Thyroid gland (tissue), 4 donors: Measurements from ENCODE around the gene C13orf46. TPM values are rescaled to one million over a fixed set of nuclear protein-coding genes. Genes with fewer than 3 reads are reported as not detected.
A peak's percentile ranks its signal among the peaks of the same experiment; 100 is the strongest.

Source experiments
- DNase-seq, 2 donors: peaks; one replicate each; pipeline ENCODE4 v3.0.0-alpha.2; 2019
- H3K27ac ChIP-seq, 3 donors: fragments of 200-600 bp; sonication (generic); 1 replicate in 2 of 3; 2 replicates in 1 of 3; pipeline ENCODE4 v1.5.1; 2016 to 2019; ENCODE audit warnings: mild to moderate bottlenecking in 1 of 3, moderate library complexity in 1 of 3
- H3K27me3 ChIP-seq: fragments of 200-600 bp; sonication (generic); one replicate; pipeline ENCODE4 v1.5.1; 2019
- H3K36me3 ChIP-seq, 2 donors: fragments of 200-600 bp; sonication (generic); one replicate each; pipeline ENCODE4 v1.5.1; 2016 to 2019
- H3K4me1 ChIP-seq, 2 donors: fragments of 200-600 bp; sonication (generic); one replicate each; pipeline ENCODE4 v1.5.1; 2017 to 2019
- H3K4me3 ChIP-seq, 3 donors: fragments of 200-600 bp; sonication (generic); replicated peaks in 1 of 3; 1 replicate in 2 of 3; 2 replicates in 1 of 3; pipeline ENCODE4 v1.5.1; 2016; ENCODE audit warnings: mild to moderate bottlenecking in 1 of 3
- H3K9me3 ChIP-seq: fragments of 200-600 bp; sonication (generic); one replicate; pipeline ENCODE4 v1.5.1; 2017
- CTCF ChIP-seq, 6 experiments: fragments of 200-600 bp in 3 of 6; fragments of 450-650 bp in 3 of 6; sonication (generic) in 3 of 6; IDR thresholded peaks; one replicate each; pipeline ENCODE4 v1.5.1; 2016 to 2019; ENCODE audit warnings: antibody characterized with exemption in 6 of 6, mild to moderate bottlenecking in 2 of 6, inconsistent platforms in 1 of 6, moderate library complexity in 1 of 6
- POLR2A ChIP-seq, 2 donors: fragments of 450-650 bp; IDR thresholded peaks; one replicate each; pipeline ENCODE4 v1.6.1; 2017; ENCODE audit warnings: antibody characterized with exemption in 2 of 2, mild to moderate bottlenecking in 2 of 2, moderate library complexity in 1 of 2
- WGBS, 2 donors: methylation state at CpG; one replicate each; pipeline ENCODE4 v1.1.5; 2017; 5-methylcytosine and 5-hydroxymethylcytosine counted together
- intact Hi-C: fragments of 100-400 bp; cut with DNase I; formaldehyde crosslinking; loops from one replicate; pipeline ENCODE4 v1.15.1; 2023
- total RNA-seq, 4 donors: library from RNA; depleted of rRNA; stranded (reverse); fragments of >200 nt; gene quantifications; one replicate each; pipeline ENCODE4 v1.2.3, GENCODE V29; 2016

Gene C13orf46
- total RNA-seq, 4 donors from 2014 or later = 0.67 to 9.4 (median 4.3) TPM

- DNase-seq = no peak
- no peaks in the 10 kb centered on the region for H3K9me3 ChIP-seq
- intact Hi-C loops = no loop called here
- TF ChIP-seq CTCF (IDR thresholded peaks at IDR 0.05) (no peak), POLR2A (IDR thresholded peaks at IDR 0.05) (no peak)
- peaks cover 4 to 7% of the 10 kb centered on the region in 2 donors for H3K4me1 ChIP-seq
- no peaks in the 10 kb centered on the region for H3K27me3 ChIP-seq
- WGBS, 2 donors = 76 to 80% methylated on average over 17 of the region's 17 CpGs
- H3K4me3 ChIP-seq = no peak overlapping the region
- H3K27ac ChIP-seq = no peak overlapping the region
- H3K36me3 ChIP-seq = no peaks in the 10 kb centered on the region
These were observed 66.0 kb downstream of the C13orf46 start for GRCh38 chr13:113907635-113908617.

- Histone ChIP-seq H3K4me3 (no peak overlapping the region), H3K27ac (peak overlapping the region; percentile 3 to 27 (median 10)), H3K4me1 (peaks cover 4 to 7% of the 10 kb centered on the region in 2 donors), H3K36me3 (no peaks in the 10 kb centered on the region), H3K9me3 (no peaks in the 10 kb centered on the region), H3K27me3 (no peaks in the 10 kb centered on the region)
- intact Hi-C loops = no loop called here
- DNase-seq = peak; percentile 86 to 92
- no peak for TF ChIP-seq POLR2A (IDR thresholded peaks at IDR 0.05)
- TF ChIP-seq CTCF (IDR thresholded peaks at IDR 0.05) = no peak
- WGBS, 2 donors = 38 to 52% methylated on average over 4 of the region's 4 CpGs
These were observed 67.3 kb downstream of the C13orf46 start for GRCh38 chr13:113906571-113906970.

GRCh38 chr13:113905942-113906341 lies 67.9 kb downstream of the C13orf46 start:
- H3K36me3 ChIP-seq = no peaks in the 10 kb centered on the region
- TF ChIP-seq CTCF (IDR thresholded peaks at IDR 0.05) = no peak
- no peak for TF ChIP-seq POLR2A (IDR thresholded peaks at IDR 0.05)
- H3K9me3 ChIP-seq = no peaks in the 10 kb centered on the region
- no peak overlapping the region for H3K4me3 ChIP-seq
- peaks cover 4 to 7% of the 10 kb centered on the region in 2 donors for H3K4me1 ChIP-seq
- peak overlapping the region in 1 of 3 donors; percentile 10 for H3K27ac ChIP-seq
- no peaks in the 10 kb centered on the region for H3K27me3 ChIP-seq
- intact Hi-C loops = no loop called here
- no peak for DNase-seq
- 90 to 94% methylated on average over 8 of the region's 8 CpGs for WGBS, 2 donors

GRCh38 chr13:113905018-113905417 lies 68.9 kb downstream of the C13orf46 start:
- H3K36me3 ChIP-seq = no peaks in the 10 kb centered on the region
- intact Hi-C loops = no loop called here
- H3K9me3 ChIP-seq = no peaks in the 10 kb centered on the region
- H3K4me3 ChIP-seq = no peak overlapping the region
- 90 to 92% methylated on average over 9 of the region's 9 CpGs for WGBS, 2 donors
- H3K4me1 ChIP-seq = peaks cover 4 to 7% of the 10 kb centered on the region in 2 donors
- no peak overlapping the region for H3K27ac ChIP-seq
- TF ChIP-seq POLR2A (IDR thresholded peaks at IDR 0.05) = no peak
- no peak for TF ChIP-seq CTCF (IDR thresholded peaks at IDR 0.05)
- no peak for DNase-seq
- H3K27me3 ChIP-seq = no peaks in the 10 kb centered on the region

- no peaks in the 10 kb centered on the region for H3K9me3 ChIP-seq
- no peak overlapping the region for H3K4me3 ChIP-seq
- DNase-seq = peak in 1 of 2 donors; percentile 21
- no peak overlapping the region for H3K27ac ChIP-seq
- no peaks in the 10 kb centered on the region for H3K27me3 ChIP-seq
- H3K4me1 ChIP-seq = peaks cover 4 to 7% of the 10 kb centered on the region in 2 donors
- TF ChIP-seq CTCF (IDR thresholded peaks at IDR 0.05) = peak in 4 of 6 experiments; percentile 24 to 41 (median 36)
- TF ChIP-seq POLR2A (IDR thresholded peaks at IDR 0.05) = no peak
- H3K36me3 ChIP-seq = no peaks in the 10 kb centered on the region
- WGBS, 2 donors = 74 to 80% methylated on average over 8 of the region's 8 CpGs
- intact Hi-C loops = no loop called here
These were observed 69.5 kb downstream of the C13orf46 start for GRCh38 chr13:113904411-113904810.
